K562 (cell line): Measurements from ENCODE around the gene PRR23B. TPM values are rescaled to one million over a fixed set of nuclear protein-coding genes. Genes with fewer than 3 reads are reported as not detected.

Experiments
- ATAC-seq: fragments of 200-7000 bp; cut with Tn5 transposase; 3 replicates; pipeline ENCODE4 v1.9.1; 2020; ENCODE audit warnings: moderate library complexity
- BruUV-seq: library from RNA; stranded (reverse); fragments of 400-500 nt; replicated peaks from 2 replicates; lab custom pipeline; 2021; lab: Mats Ljungman, UMichigan
- CTCF ChIA-PET: fragments of 300-600 bp; formaldehyde crosslinking; extraction: SDS; loops from one replicate; lab custom pipeline; 2021; ENCODE audit warnings: low intra/inter-chr PET ratio; lab: Yijun Ruan, JAX
- POLR2A ChIA-PET: fragments of 300-600, 350-650 bp; sonication (Branson Sonifier 250); formaldehyde crosslinking; extraction: SDS; loops from one replicate; lab custom pipeline; 2021; ENCODE audit warnings: antibody characterized with exemption, inconsistent platforms; lab: Yijun Ruan, JAX
- DNase-seq, 4 experiments: peaks; one replicate each; pipeline versions ENCODE4 v3.0.0 to v3.0.0-alpha.2; 2011 to 2018; ENCODE audit warnings: low spot score in 3 of 4, mixed read lengths in 3 of 4; ENCODE audit errors: extremely low read depth in 1 of 4
- FAIRE-seq: peaks from 2 replicates; lab custom pipeline; 2011; peaks lifted over from hg19 to GRCh38; lab: Jason Lieb, UNC
- H2AFZ ChIP-seq: 2 replicates; pipeline ENCODE4 v1.6.0; 2011; ENCODE audit warnings: low read depth, low read length, control low read depth, inconsistent platforms
- H3K27ac ChIP-seq: fragments of 200-600 bp; 3 replicates; pipeline ENCODE4 v1.8.0; 2011; ENCODE audit warnings: low read depth, mild to moderate bottlenecking, control low read depth, inconsistent platforms, low read length, moderate library complexity, mixed read lengths; ENCODE audit errors: extremely low read depth
- H3K27me3 ChIP-seq, 2 experiments: fragments of 300-600 bp in 1 of 2; 2 replicates in 1 of 2; 3 replicates in 1 of 2; pipeline versions ENCODE4 v1.6.0 to v1.8.0; 2011; ENCODE audit warnings: inconsistent platforms in 2 of 2, low read length in 2 of 2, mild to moderate bottlenecking in 1 of 2, mixed read lengths in 1 of 2, moderate library complexity in 1 of 2; ENCODE audit not compliant: control insufficient read depth in 2 of 2, insufficient read depth in 2 of 2
- H3K36me3 ChIP-seq: fragments of 300-600 bp; 3 replicates; pipeline ENCODE4 v1.8.0; 2011; ENCODE audit warnings: mild to moderate bottlenecking, low read length, inconsistent platforms; ENCODE audit not compliant: control insufficient read depth, insufficient read depth
- H3K4me1 ChIP-seq, 2 experiments: fragments of 200-600 bp in 1 of 2; replicated peaks in 1 of 2; 2 replicates in 1 of 2; 3 replicates in 1 of 2; pipeline versions ENCODE4 v1.5.1 to v1.8.0; 2011; ENCODE audit warnings: inconsistent platforms in 2 of 2, low read length in 2 of 2, mild to moderate bottlenecking in 1 of 2, mixed read lengths in 1 of 2, moderate library complexity in 1 of 2; ENCODE audit not compliant: control insufficient read depth in 2 of 2, insufficient read depth in 2 of 2
- H3K4me2 ChIP-seq: 2 replicates; pipeline ENCODE4 v1.6.1; 2011; ENCODE audit warnings: low read length, control low read depth, inconsistent platforms, mixed read lengths; ENCODE audit not compliant: insufficient read depth
- H3K4me3 ChIP-seq: fragments of 200-600 bp; sonication (generic), shearing (Covaris generic); 2 replicates; pipeline ENCODE4 v1.5.1; 2016; ENCODE audit warnings: control low read depth, inconsistent platforms
- H3K79me2 ChIP-seq: fragments of 200-600 bp; 3 replicates; pipeline ENCODE4 v1.8.0; 2011; ENCODE audit warnings: low read length, inconsistent platforms; ENCODE audit not compliant: control insufficient read depth, insufficient read depth
- H3K9ac ChIP-seq, 2 experiments: 2 replicates each; pipeline versions ENCODE4 v1.6.0 to v1.6.1; 2011; ENCODE audit warnings: low read depth in 2 of 2, low read length in 2 of 2, control low read depth in 1 of 2, inconsistent platforms in 1 of 2, mild to moderate bottlenecking in 1 of 2, mixed read lengths in 1 of 2; ENCODE audit not compliant: insufficient read depth in 1 of 2
- H3K9me1 ChIP-seq: one replicate; pipeline ENCODE4 v1.6.0; 2011; ENCODE audit warnings: inconsistent platforms, mild to moderate bottlenecking, low read length, moderate library complexity; ENCODE audit not compliant: control insufficient read depth, insufficient read depth
- H3K9me3 ChIP-seq: replicated peaks from 2 replicates; pipeline ENCODE4 v1.5.1; 2011; ENCODE audit warnings: low read depth, low read length, inconsistent platforms; ENCODE audit not compliant: control insufficient read depth, insufficient read depth
- H4K20me1 ChIP-seq: replicated peaks from 2 replicates; pipeline ENCODE4 v1.6.1; 2011; ENCODE audit warnings: low read length, inconsistent platforms, mixed read lengths; ENCODE audit not compliant: control insufficient read depth, insufficient read depth
- ATF7 ChIP-seq: fragments of 450-650 bp; IDR thresholded peaks from 2 replicates; pipeline ENCODE4 v1.7.1; 2014; ENCODE audit warnings: mild to moderate bottlenecking, moderate library complexity
- HDAC2 ChIP-seq: fragments of 450-650 bp; IDR thresholded peaks from 2 replicates; pipeline ENCODE4 v1.6.1; 2016; ENCODE audit warnings: mild to moderate bottlenecking
- KHSRP ChIP-seq: fragments of 450-650 bp; IDR thresholded peaks from 2 replicates; pipeline ENCODE4 v1.6.1; 2017
- RNF219 ChIP-seq: fragments of 250-450 bp; sonication (Bioruptor Pico); IDR thresholded peaks from 2 replicates; pipeline ENCODE4 v1.5.0; 2022; ENCODE audit warnings: mild to moderate bottlenecking
- SRSF9 ChIP-seq: fragments of 200-400 bp; formaldehyde crosslinking; IDR thresholded peaks from 2 replicates; pipeline ENCODE4 v1.6.1; 2017; ENCODE audit warnings: low read depth, low read length, borderline replicate concordance
- TEAD2 ChIP-seq: fragments of 450-650 bp; IDR thresholded peaks from 2 replicates; pipeline ENCODE4 v1.6.1; 2016; ENCODE audit warnings: missing genetic modification characterization, control low read depth, missing compliant biosample characterization
- ZNF146 ChIP-seq: IDR thresholded peaks from one replicate; pipeline ENCODE4 v1.6.1; 2018; ENCODE audit warnings: missing compliant biosample characterization; ENCODE audit not compliant: unreplicated experiment
- WGBS: fragments of 100-300 bp; shearing (Covaris generic); methylation state at CpG from one replicate; pipeline ENCODE4 v1.1.6; 2016; ENCODE audit warnings: low coverage, mixed read lengths; ENCODE audit not compliant: insufficient coverage; ENCODE audit errors: missing lambda C conversion rate; 5-methylcytosine and 5-hydroxymethylcytosine counted together
- in situ Hi-C: fragments of 300-500 bp; cut with MboI; formaldehyde crosslinking; loops from 4 replicates; pipeline ENCODE4 v1.15.0; 2018; ENCODE audit warnings: inconsistent platforms, mixed read lengths
- intact Hi-C: fragments of 100-400 bp; cut with micrococcal nuclease; formaldehyde crosslinking; loops from 2 replicates; pipeline ENCODE4 v1.14.2; 2022
- polyA plus RNA-seq, 8 experiments: library from polyadenylated mRNA; depleted of rRNA in 4 of 8; stranded (reverse) in 5 of 8; unstranded in 3 of 8; fragments of >200 nt; fragmentation: Nextera tagmentation in 2 of 8; fragmentation: Illumina TruSeq in 1 of 8; extraction: Ambion mirVana in 2 of 8; extraction: Trizol in 1 of 8; gene quantifications; 2 replicates each; pipeline versions ENCODE4 v1.2.1 to v1.2.3, GENCODE V29; 2011 to 2014; ENCODE audit warnings: inconsistent platforms in 1 of 8, missing spikeins in 1 of 8
- total RNA-seq, 7 experiments: library from RNA; depleted of rRNA in 6 of 7; stranded (reverse); fragments of >200 nt in 6 of 7; fragmentation: Illumina TruSeq in 2 of 7; extraction: Trizol in 2 of 7; gene quantifications; 2 replicates each; pipeline versions ENCODE4 v1.2.1 to v1.2.3, GENCODE V29; 2011 to 2021; ENCODE audit warnings: low replicate concordance in 1 of 7

The PRR23B gene
- total and polyA plus RNA-seq, 9 of the 15 experiments (the other 6 are each of a cell fraction or from before 2014, with no cell fraction given) = not detected

DNA sequence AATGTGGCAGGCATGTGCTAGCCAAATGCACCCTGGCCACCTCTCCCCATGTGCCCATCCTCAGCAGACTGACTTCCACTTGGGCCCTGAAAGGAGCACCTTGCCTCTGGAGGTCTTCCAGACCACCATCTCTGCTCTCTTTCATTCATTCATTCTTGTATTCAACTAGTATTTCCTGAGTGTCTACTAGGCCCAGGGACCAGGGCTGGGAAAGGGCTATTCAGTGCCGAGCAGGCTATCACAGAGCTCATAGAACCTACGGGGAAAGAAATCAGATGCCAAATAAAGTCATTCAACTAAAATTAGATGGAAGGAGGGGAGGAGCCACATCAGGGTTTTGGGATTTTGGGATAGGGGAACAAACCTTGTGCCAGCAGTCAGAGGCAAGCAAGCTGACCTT lies 33.5 kb downstream of the PRR23B start:
- Histone ChIP-seq H3K4me1 (no peaks in the 10 kb centered on the region), H3K4me3 (no peak overlapping the region), H3K4me2 (no peak overlapping the region), H2AFZ (no peak overlapping the region), H4K20me1 (no peaks in the 10 kb centered on the region), H3K79me2 (no peaks in the 10 kb centered on the region), H3K9me1 (no peaks in the 10 kb centered on the region)
- no peak for ATAC-seq
- BruUV-seq = no TSS peak
- FAIRE-seq = no peak
- in situ Hi-C loops = no loop called here
- no peak for DNase-seq
- WGBS = 9% methylated on average over 2 of the region's 2 CpGs
- TF ChIP-seq HDAC2 (no peak), TEAD2 (tag) (no peak), KHSRP (no peak), RNF219 (CRISPR knock-in tag) (no peak), ZNF146 (CRISPR knock-in tag) (no peak), SRSF9 (no peak), ATF7 (no peak)
- TF ChIP-seq, all 486 proteins: peak for 0
- ChIA-PET CTCF (no interaction called here), POLR2A (interaction anchor here (0.6 to 1.2 kb wide), 4 partner anchors 12 to 60 kb away, joined by 3 to 5 read pairs (median 4); no protein-coding TSS in a partner anchor)
- H3K27me3 ChIP-seq = peaks cover 0 to 17% of the 10 kb centered on the region in 2 experiments; a peak in 2 of 5 replicates
- H3K9ac ChIP-seq = 0 out of 4 replicates have a peak overlapping the region, but pooled peaks of 1 of the 2 experiments have one; percentile 22
- intact Hi-C loops = no loop called here
- no peaks in the 10 kb centered on the region for H3K36me3 ChIP-seq
- H3K27ac ChIP-seq = no peak overlapping the region
- H3K9me3 ChIP-seq = no peaks in the 10 kb centered on the region
